Suprapubic skin (tissue), 4 donors: ENCODE results near the gene DHPS. TPM values are rescaled to one million over a fixed set of nuclear protein-coding genes. Genes with fewer than 3 reads are reported as not detected.

Experiments
- DNase-seq, 2 donors: peaks; one replicate each; pipeline ENCODE4 v3.0.0-alpha.2; 2019; ENCODE audit warnings: low spot score in 2 of 2
- H3K27ac ChIP-seq: fragments of 200-600 bp; sonication (generic); one replicate; pipeline ENCODE4 v1.5.1; 2019
- H3K27me3 ChIP-seq: fragments of 200-600 bp; sonication (generic); one replicate; pipeline ENCODE4 v1.5.1; 2019
- H3K36me3 ChIP-seq: fragments of 200-600 bp; sonication (generic); one replicate; pipeline ENCODE4 v1.5.1; 2019
- H3K4me1 ChIP-seq: fragments of 200-600 bp; sonication (generic); one replicate; pipeline ENCODE4 v1.5.1; 2019
- H3K4me3 ChIP-seq: fragments of 200-600 bp; sonication (generic); one replicate; pipeline ENCODE4 v1.5.1; 2019; ENCODE audit warnings: mild to moderate bottlenecking
- H3K9me3 ChIP-seq: fragments of 200-600 bp; sonication (generic); one replicate; pipeline ENCODE4 v1.5.1; 2019
- EP300 ChIP-seq: sonication (generic); formaldehyde crosslinking; IDR thresholded peaks from one replicate; pipeline ENCODE4 v1.6.1; 2017; ENCODE audit warnings: antibody characterized with exemption
- POLR2A ChIP-seq, 2 donors: fragments of 450-650 bp; IDR thresholded peaks; one replicate each; pipeline ENCODE4 v1.6.1; 2017; ENCODE audit warnings: antibody characterized with exemption in 2 of 2, mild to moderate bottlenecking in 2 of 2, moderate library complexity in 2 of 2
- POLR2AphosphoS5 ChIP-seq, 3 donors: sonication (generic); formaldehyde crosslinking; IDR thresholded peaks; one replicate each; pipeline ENCODE4 v1.6.1; 2017; ENCODE audit warnings: antibody characterized with exemption in 3 of 3
- WGBS: methylation state at CpG from one replicate; pipeline ENCODE4 v1.1.5; 2018; 5-methylcytosine and 5-hydroxymethylcytosine counted together
- total RNA-seq, 4 donors: library from RNA; depleted of rRNA; stranded (reverse); fragments of >200 nt; gene quantifications; one replicate each; pipeline ENCODE4 v1.1.0, GENCODE V29; 2016
- TF ChIP-seq, protein P1 (sequence below), 2 donors: fragments of 200-600 bp in 1 of 2; fragments of 450-650 bp in 1 of 2; sonication (generic) in 1 of 2; IDR thresholded peaks; one replicate each; pipeline ENCODE4 v1.5.1; 2016 to 2019; ENCODE audit warnings: antibody characterized with exemption in 2 of 2, mild to moderate bottlenecking in 1 of 2, moderate library complexity in 1 of 2

DHPS gene
- total RNA-seq, 4 donors from 2014 or later, result 108 to 265 (median 136) TPM

DNA sequence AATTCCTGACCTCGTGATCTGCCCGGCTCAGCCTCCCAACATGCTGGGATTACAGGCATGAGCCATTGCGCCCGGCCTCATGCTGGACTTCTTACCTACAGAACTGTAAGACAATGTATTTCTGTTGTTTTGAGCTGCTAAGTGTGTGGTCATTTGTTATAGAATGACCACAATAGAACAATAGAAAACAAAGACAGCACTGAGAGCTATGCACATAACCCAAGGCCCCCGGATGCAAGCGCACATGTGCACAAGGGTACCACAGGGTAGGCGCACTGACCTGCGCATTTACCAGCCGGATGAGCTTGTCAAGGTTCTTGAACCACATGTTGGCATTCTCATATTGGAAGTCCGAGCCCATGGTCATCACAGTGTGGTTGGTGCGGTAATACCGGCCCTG is 20.7 kb downstream of the DHPS start:
- Histone ChIP-seq H3K4me1 (peaks cover 8% of the 10 kb centered on the region), H3K36me3 (peaks cover 81% of the 10 kb centered on the region), H3K27me3 (no peaks in the 10 kb centered on the region), H3K9me3 (no peaks in the 10 kb centered on the region), H3K4me3 (no peak overlapping the region), H3K27ac (no peak overlapping the region)
- TF ChIP-seq POLR2A (IDR thresholded peaks at IDR 0.05) (no peak), POLR2AphosphoS5 (IDR thresholded peaks at IDR 0.05) (no peak), EP300 (no peak)
- TF ChIP-seq, protein P1, sequence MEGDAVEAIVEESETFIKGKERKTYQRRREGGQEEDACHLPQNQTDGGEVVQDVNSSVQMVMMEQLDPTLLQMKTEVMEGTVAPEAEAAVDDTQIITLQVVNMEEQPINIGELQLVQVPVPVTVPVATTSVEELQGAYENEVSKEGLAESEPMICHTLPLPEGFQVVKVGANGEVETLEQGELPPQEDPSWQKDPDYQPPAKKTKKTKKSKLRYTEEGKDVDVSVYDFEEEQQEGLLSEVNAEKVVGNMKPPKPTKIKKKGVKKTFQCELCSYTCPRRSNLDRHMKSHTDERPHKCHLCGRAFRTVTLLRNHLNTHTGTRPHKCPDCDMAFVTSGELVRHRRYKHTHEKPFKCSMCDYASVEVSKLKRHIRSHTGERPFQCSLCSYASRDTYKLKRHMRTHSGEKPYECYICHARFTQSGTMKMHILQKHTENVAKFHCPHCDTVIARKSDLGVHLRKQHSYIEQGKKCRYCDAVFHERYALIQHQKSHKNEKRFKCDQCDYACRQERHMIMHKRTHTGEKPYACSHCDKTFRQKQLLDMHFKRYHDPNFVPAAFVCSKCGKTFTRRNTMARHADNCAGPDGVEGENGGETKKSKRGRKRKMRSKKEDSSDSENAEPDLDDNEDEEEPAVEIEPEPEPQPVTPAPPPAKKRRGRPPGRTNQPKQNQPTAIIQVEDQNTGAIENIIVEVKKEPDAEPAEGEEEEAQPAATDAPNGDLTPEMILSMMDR (IDR thresholded peaks at IDR 0.05), result no peak
- WGBS, result 97% methylated on average over 12 of the region's 12 CpGs
- DNase-seq, result no peak

DNA sequence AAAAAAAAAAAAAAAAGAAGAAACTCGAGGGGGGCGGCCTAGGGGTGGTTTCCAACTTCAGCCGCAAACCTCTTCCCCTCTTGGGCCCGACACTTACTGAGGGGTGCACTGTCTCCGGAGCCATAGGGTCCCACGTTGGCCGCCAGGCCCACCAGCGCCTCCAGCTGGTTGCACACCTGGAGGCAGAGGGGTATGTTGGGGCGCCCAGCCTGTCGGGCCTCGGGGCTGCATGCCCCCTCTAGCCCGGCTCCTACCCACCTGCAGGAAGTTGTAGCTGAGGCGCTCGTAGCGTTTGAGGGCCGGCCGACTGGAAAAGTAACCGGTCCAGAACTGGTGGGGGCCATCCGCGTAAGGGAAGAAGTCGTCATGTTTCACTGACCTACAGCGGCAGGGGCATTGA is 23.7 kb downstream of the DHPS start:
- 96% methylated on average over 20 of the region's 22 CpGs for WGBS
- no peak overlapping the region for H3K4me3 ChIP-seq
- TF ChIP-seq EP300, result no peak
- no peaks in the 10 kb centered on the region for H3K27me3 ChIP-seq
- no peak for DNase-seq
- peaks cover 78% of the 10 kb centered on the region for H3K36me3 ChIP-seq
- H3K9me3 ChIP-seq, result no peaks in the 10 kb centered on the region
- no peaks in the 10 kb centered on the region for H3K4me1 ChIP-seq
- no peak overlapping the region for H3K27ac ChIP-seq

DNA sequence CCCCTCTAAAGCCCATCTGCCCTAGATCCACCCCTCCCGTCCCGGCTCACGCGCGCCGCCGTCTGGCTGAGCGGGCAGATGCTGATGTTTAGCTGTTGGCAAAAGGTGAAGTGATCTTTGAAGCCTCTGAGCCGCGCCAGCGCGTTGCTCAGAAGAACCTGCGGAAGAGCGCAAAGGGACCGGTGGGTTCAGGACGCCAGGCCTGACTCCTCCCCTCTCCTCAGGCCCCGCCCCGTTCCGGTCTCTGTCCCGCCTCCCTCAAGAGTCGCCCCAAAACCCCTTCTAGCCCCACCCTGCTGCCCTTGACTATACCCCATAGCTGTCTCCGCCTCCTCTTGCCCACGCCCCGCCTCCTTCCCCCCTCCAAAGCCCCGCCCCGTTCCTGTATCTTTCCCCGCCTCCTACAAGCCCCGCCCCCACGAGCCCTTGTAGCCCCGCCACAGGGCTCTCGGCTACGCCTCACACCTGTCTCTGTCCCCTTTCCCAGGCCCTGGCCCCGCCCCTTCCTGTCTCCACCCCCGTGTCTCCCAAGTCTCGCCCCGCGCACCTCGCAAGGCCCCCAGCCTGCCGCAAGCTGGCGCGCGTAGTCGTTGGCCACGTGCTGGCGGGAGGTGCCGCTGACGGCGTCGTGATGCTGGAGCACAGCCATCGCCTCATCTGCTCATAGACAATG is 24.6 kb downstream of the DHPS start:
- TF ChIP-seq, protein P1 (IDR thresholded peaks at IDR 0.05), result no peak
- TF ChIP-seq EP300, result no peak
- TF ChIP-seq POLR2A (IDR thresholded peaks at IDR 0.05), result no peak
- no peak for TF ChIP-seq POLR2AphosphoS5 (IDR thresholded peaks at IDR 0.05)
- 75% methylated on average over 50 of the region's 50 CpGs for WGBS
- H3K27me3 ChIP-seq, result no peaks in the 10 kb centered on the region
- peaks cover 71% of the 10 kb centered on the region for H3K36me3 ChIP-seq
- no peak overlapping the region for H3K4me3 ChIP-seq
- DNase-seq, result no peak
- H3K4me1 ChIP-seq, result no peaks in the 10 kb centered on the region
- no peaks in the 10 kb centered on the region for H3K9me3 ChIP-seq
- no peak overlapping the region for H3K27ac ChIP-seq

DNA sequence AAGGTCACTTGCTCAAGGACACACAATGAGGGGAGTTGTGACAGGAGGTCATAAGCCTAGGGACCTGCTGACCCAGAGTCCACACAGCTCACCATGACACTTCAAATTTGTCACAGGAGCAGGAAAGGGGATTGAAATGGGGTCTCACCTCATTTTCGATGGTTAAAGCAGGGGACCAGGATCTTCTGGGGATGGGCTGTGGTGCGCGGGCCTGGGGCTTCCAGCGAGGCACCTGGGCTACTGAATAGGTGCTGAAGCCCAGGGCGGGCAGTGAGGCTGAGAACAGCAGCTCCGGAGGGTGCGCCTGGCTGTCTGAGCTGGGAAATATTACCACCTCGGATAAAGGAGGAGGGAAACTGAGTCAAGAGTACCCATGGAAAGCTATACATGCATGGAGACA is 26.1 kb downstream of the DHPS start:
- Histone ChIP-seq H3K4me3 (no peak overlapping the region), H3K27ac (no peak overlapping the region), H3K36me3 (peaks cover 66% of the 10 kb centered on the region), H3K4me1 (no peaks in the 10 kb centered on the region), H3K9me3 (no peaks in the 10 kb centered on the region), H3K27me3 (no peaks in the 10 kb centered on the region)
- DNase-seq, result no peak
- TF ChIP-seq POLR2A (IDR thresholded peaks at IDR 0.05) (no peak), POLR2AphosphoS5 (IDR thresholded peaks at IDR 0.05) (no peak), EP300 (no peak)
- TF ChIP-seq, protein P1 (IDR thresholded peaks at IDR 0.05), result no peak
- 95% methylated on average over 8 of the region's 8 CpGs for WGBS

DNA sequence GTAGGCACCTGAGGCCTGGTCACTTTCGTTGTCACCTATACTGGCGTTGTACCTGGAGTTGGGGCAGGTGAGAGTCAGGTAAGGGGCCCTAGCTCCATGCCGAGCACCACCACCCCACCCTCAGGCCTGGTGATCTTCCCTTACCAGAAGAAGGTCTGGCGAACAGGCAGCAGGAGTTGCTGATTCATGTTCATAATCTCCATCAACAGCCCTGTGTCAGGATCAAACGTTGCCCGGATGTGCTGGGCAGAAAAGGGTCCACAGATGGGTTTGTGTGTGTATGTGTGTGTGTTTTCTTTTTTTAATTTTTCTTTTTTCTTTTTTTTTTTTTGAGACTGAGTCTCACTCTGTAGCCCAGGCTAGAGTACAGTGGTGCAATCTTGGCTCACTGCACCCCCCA is 29.5 kb downstream of the DHPS start:
- WGBS, result 98% methylated on average over 6 of the region's 6 CpGs

More for the DNA sequence above, 29.5 kb downstream of the DHPS start:
- H3K4me1 ChIP-seq, result peaks cover 13% of the 10 kb centered on the region
- DNase-seq, result no peak
- H3K36me3 ChIP-seq, result peaks cover 38% of the 10 kb centered on the region
- no peaks in the 10 kb centered on the region for H3K27me3 ChIP-seq
- no peak for TF ChIP-seq POLR2AphosphoS5 (IDR thresholded peaks at IDR 0.05)
- TF ChIP-seq POLR2A (IDR thresholded peaks at IDR 0.05), result no peak
- TF ChIP-seq EP300, result no peak
- TF ChIP-seq, protein P1 (IDR thresholded peaks at IDR 0.05), result no peak
- no peak overlapping the region for H3K27ac ChIP-seq
- H3K9me3 ChIP-seq, result no peaks in the 10 kb centered on the region
- H3K4me3 ChIP-seq, result no peak overlapping the region
